Stimulated activated naive B cell treated with anti-CD40 and anti-IgM and Interleukin-4, amounts not matched to agents 10 μg/mL and 1 μg/mL and 100 μg/mL, for 72 hours (primary cell): ENCODE data around the gene EGFL6.
"Not testable (repeated sequence)": the region's sequence is repeated elsewhere in the genome, so short reads cannot be mapped to it uniquely, and the experiment has no call there.

Experiments
- ATAC-seq, 2 donors: fragments of 150-1000 bp; cut with Tn5 transposase; replicated peaks; 2 replicates each; pipeline ENCODE4 v1.10.0; 2021; ENCODE audit warnings: moderate library complexity in 1 of 2
- DNase-seq: peaks from one replicate; pipeline ENCODE4 v3.0.0; 2021
- H3K27ac Mint-ChIP-seq: one replicate; pipeline ENCODE4 v1.8.0; 2022; ENCODE audit warnings: mild to moderate bottlenecking, mixed read lengths
- H3K27me3 Mint-ChIP-seq, 2 donors: one replicate each; pipeline ENCODE4 v1.8.0; 2022; ENCODE audit warnings: mixed read lengths in 2 of 2
- H3K36me3 Mint-ChIP-seq, 2 donors: one replicate each; pipeline ENCODE4 v1.8.0; 2022; ENCODE audit warnings: mixed read lengths in 2 of 2, mild to moderate bottlenecking in 1 of 2
- H3K4me1 Mint-ChIP-seq, 2 donors: one replicate each; pipeline ENCODE4 v1.8.0; 2022; ENCODE audit warnings: mixed read lengths in 2 of 2, mild to moderate bottlenecking in 1 of 2
- H3K4me3 Mint-ChIP-seq, 2 donors: one replicate each; pipeline ENCODE4 v1.8.0; 2022; ENCODE audit warnings: mild to moderate bottlenecking in 2 of 2, mixed read lengths in 2 of 2, moderate library complexity in 1 of 2
- H3K9me3 Mint-ChIP-seq, 2 donors: one replicate each; pipeline ENCODE4 v1.8.0; 2022; ENCODE audit warnings: mixed read lengths in 2 of 2, mild to moderate bottlenecking in 1 of 2

The EGFL6 gene

DNA sequence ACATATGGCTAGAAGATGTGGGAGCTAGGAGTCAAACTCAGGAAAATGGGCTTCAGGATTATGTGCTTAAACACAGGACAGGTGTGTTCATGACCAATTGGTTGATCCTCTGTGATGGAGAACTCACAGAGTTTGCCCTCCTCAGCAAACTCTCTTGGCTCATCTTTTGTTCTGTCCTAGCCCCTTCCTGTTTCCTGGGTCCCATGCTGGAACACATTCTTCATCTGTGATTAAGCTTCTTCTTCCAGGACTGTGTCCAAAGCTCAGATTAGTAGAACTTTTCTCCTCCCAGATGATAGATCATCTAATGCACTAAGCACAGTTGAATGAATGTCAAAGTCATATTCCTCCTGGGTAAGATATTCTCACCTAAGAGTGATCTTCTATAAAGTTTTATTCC is 44.8 kb downstream of the EGFL6 start:
- H3K9me3 Mint-ChIP-seq, result no peaks in the 10 kb centered on the region
- no peak for DNase-seq
- no peak for ATAC-seq
- H3K27ac Mint-ChIP-seq, result no peak overlapping the region
- no peaks in the 10 kb centered on the region for H3K27me3 Mint-ChIP-seq
- H3K4me3 Mint-ChIP-seq, result no peak overlapping the region
- H3K4me1 Mint-ChIP-seq, result no peaks in the 10 kb centered on the region
- H3K36me3 Mint-ChIP-seq, result no peaks in the 10 kb centered on the region

DNA sequence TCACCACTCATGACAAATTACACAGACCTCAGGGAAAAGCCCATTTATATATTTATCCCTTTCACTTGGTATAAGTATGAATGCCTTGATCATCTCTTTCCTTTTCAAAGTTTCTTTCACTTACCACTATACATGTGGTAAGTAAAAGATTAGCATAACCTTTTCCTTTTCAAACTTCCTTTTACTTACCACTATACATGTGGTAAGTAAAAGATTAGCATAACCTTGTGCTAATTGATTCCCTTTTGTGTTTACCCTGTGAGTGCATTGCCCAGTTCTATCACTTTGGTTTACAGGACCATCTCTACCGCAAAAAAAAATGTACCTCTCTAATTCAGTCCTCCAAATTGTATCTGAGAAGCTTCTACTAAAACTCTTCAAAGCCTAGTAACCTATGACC is 50.8 kb downstream of the EGFL6 start:
- ATAC-seq, result peak; percentile 77 to 81
- DNase-seq, result no peak
- Mint-ChIP-seq H3K4me3 (no peak overlapping the region), H3K27me3 (peaks cover 0 to 31% of the 10 kb centered on the region in 2 donors), H3K9me3 (no peaks in the 10 kb centered on the region), H3K4me1 (no peaks in the 10 kb centered on the region), H3K27ac (no peak overlapping the region), H3K36me3 (no peaks in the 10 kb centered on the region)

DNA sequence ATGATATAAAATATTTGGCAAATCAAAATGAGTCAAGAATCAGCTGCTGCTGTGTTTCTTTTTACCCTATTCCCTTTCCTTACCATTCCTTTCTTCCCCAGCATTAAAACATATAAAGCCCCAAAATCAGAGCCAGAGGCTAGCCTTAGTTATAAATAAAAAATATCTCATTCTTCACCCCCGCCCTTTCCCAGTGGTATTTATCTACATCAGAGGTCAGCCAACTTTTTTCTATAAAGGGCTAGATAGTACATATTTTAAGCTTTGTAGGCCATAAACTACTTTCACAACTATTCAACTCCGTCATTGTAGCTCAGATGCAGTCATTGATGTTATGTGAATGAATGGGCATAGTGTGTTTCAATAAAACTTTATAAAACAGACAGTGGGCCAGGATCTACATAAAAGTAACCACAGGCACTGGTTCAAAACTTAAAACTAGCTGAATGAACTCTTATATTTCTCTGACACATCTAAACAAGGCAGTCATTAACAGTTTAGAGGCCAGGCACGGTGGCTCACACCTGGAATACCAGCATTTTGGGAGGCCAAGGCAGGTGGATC is 53.1 kb downstream of the EGFL6 start:
- Mint-ChIP-seq H3K27ac (no peak overlapping the region), H3K36me3 (no peaks in the 10 kb centered on the region)

DNA sequence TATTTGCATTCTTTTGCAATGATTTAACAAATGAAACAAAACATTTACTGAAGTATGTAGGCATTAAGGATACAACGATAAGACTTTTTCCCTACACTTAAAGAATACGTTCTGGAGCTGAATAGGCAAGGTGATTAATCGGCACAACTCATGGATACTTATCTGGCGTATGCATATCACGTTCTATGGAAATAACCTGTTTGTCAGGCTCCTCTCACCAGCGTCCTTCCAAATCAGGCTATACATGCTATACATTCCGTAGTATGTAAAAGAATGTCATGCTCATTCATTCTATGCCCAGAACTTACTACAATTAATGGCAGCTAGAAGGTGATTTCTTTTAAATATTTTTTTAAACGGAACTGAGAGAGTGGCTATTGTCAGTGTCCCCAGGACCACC is 57.9 kb downstream of the EGFL6 start:
- ATAC-seq, result no peak
- Mint-ChIP-seq H3K9me3 (peaks cover 0 to 1% of the 10 kb centered on the region in 2 donors), H3K4me3 (no peak overlapping the region), H3K27me3 (peaks cover 0 to 29% of the 10 kb centered on the region in 2 donors), H3K4me1 (no peaks in the 10 kb centered on the region), H3K27ac (no peak overlapping the region), H3K36me3 (no peaks in the 10 kb centered on the region)
- DNase-seq, result no peak

More for the DNA sequence above, 53.1 kb downstream of the EGFL6 start:
- Mint-ChIP-seq H3K9me3 (no peaks in the 10 kb centered on the region), H3K4me1 (no peaks in the 10 kb centered on the region), H3K27me3 (peaks cover 0 to 34% of the 10 kb centered on the region in 2 donors), H3K4me3 (no peak overlapping the region)
- DNase-seq (no peak), ATAC-seq (no peak)

DNA sequence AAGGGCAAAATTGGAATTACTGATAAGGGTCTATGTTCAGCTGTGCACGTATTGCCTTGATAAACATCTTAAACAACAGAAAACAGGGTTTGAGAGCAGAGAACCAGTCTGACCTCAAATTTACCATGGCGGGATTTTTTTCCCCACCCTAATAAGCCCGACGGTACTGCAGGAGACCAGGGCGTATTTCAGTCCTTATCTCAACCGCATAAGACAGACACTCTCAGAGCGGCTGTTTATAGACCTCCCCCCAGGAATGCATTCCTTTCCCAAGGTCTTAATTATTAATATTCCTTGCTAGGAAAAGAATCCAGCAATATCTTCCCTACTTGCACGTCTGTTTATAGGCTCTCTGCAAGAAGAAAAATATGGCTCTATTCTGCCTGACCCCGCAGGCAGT is 67.8 kb downstream of the EGFL6 start:
- not testable (repeated sequence) for ATAC-seq, H3K4me3 Mint-ChIP-seq, H3K27ac Mint-ChIP-seq, H3K4me1 Mint-ChIP-seq, DNase-seq
- H3K36me3 Mint-ChIP-seq, result peaks cover 5 to 11% of the 10 kb centered on the region in 2 donors
- H3K9me3 Mint-ChIP-seq, result peaks cover 11 to 16% of the 10 kb centered on the region in 2 donors
- H3K27me3 Mint-ChIP-seq, result peaks cover 0 to 43% of the 10 kb centered on the region in 2 donors

DNA sequence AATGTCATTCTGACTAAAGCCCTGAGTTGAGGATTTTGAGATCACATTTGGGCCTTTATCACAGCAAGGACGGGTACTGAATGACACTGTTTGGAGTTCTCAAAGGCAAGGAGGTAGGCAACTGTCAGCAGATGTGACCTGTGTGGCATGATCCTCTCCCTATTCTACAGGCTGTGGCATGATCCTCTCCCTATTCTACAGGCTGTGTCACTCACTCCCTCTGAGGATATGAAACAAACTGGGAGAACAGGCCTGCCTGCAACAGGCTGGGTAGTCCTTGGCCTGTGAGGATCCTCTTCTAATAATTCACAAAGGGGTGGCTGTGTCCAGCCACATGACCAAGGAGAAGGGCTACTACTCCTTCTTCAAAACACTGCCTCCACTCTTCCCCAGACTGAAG is 68.6 kb downstream of the EGFL6 start:
- Mint-ChIP-seq H3K9me3 (peaks cover 11 to 16% of the 10 kb centered on the region in 2 donors), H3K4me1 (no peaks in the 10 kb centered on the region), H3K27me3 (peaks cover 0 to 43% of the 10 kb centered on the region in 2 donors), H3K27ac (no peak overlapping the region), H3K36me3 (peaks cover 5 to 11% of the 10 kb centered on the region in 2 donors), H3K4me3 (no peak overlapping the region)
- ATAC-seq (no peak), DNase-seq (no peak)

DNA sequence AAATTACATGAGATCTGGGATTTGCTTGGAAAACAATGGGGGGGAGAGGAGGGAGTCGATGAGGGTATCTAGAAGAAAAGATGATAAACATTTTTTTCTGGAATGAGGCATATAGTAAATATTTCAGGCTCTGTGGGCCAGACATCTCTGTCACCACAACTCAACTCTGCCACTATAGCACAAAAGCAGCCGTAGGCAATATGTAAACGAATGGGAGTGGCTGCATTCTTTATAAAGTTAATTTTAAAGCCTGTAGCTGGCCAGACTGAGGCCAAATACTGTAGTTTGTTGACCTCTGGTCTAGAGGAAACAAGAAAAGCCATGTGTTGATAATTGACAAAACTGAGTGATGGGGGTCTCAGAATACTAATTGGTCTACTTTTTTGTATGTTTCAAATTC is 69.4 kb downstream of the EGFL6 start:
- DNase-seq, result no peak
- Mint-ChIP-seq H3K4me3 (no peak overlapping the region), H3K4me1 (no peaks in the 10 kb centered on the region), H3K27me3 (peaks cover 0 to 41% of the 10 kb centered on the region in 2 donors), H3K9me3 (peaks cover 11 to 16% of the 10 kb centered on the region in 2 donors), H3K27ac (no peak overlapping the region), H3K36me3 (peaks cover 5 to 11% of the 10 kb centered on the region in 2 donors)
- no peak for ATAC-seq

DNA sequence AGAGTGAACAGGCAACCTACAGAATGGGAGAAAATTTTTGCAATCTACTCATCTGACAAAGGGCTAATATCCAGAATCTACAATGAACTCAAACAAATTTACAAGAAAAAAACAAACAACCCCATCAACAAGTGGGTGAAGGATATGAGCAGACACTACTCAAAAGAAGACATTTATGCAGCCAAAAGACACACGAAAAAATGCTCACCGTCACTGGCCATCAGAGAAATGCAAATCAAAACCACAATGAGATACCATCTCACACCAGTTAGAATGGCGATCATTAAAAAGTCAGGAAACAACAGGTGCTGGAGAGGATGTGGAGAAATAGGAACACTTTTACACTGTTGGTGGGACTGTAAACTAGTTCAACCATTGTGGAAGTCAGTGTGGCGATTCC is 72.3 kb downstream of the EGFL6 start:
- not testable (repeated sequence) for H3K4me1 Mint-ChIP-seq, DNase-seq, H3K27ac Mint-ChIP-seq, ATAC-seq, H3K4me3 Mint-ChIP-seq, H3K36me3 Mint-ChIP-seq, H3K9me3 Mint-ChIP-seq
- H3K27me3 Mint-ChIP-seq, result peaks cover 0 to 36% of the 10 kb centered on the region in 2 donors

DNA sequence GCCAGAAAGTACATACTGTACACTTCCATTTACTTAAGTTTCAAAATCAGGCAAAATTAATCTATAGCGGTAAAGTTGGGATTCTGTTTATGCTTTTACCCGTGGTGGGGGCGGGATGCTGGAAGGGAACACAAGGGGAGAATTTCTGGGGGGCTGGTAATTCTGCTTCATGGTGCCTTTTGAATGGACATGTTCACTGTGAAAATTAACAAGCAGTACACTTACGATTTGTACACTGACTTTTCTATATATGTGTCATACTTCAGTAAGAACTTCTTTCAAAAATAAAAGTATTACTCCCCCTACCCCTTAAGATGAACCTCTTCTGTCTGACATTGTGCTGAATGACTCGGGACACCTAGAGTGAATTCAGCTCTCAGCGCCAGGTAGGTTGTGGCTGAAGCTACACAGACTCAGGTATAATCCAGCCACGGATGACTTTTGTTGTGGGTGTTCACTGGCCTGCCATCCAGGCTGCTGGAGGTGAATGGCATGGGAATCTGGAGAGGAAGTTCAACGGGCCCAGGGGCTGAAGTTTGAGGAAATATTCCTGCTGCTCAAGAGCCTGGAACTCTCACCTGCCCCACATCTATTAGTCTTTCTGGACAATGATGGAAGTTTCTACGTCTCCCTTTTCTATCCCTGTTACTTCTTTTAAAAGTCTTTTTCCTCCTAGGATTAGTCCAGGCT is 76.2 kb downstream of the EGFL6 start:
- Mint-ChIP-seq H3K36me3 (peaks cover 0 to 9% of the 10 kb centered on the region in 2 donors), H3K27me3 (peaks cover 0 to 32% of the 10 kb centered on the region in 2 donors), H3K9me3 (no peaks in the 10 kb centered on the region), H3K27ac (no peak overlapping the region), H3K4me1 (peaks cover 4 to 6% of the 10 kb centered on the region in 2 donors), H3K4me3 (no peak overlapping the region)
- no peak for ATAC-seq
- DNase-seq, result no peak

DNA sequence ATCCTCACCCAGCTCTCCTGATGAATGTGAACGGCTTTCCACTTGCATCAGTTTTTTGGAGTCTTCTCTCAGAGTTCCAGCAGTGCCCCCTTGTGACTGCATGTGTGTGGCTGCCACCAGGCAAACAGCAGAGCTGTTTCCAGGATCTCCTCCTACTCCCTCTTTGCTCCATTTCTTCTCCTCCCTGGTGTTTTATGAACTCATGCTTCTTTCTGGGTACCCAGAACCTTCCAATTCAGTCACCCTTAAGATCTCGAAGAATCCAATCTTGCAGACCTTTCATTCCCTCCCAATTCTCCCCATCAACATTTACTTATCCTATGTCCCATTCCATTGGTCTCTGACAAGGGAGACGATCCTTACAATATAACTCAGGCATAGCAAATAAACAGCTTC is 76.8 kb downstream of the EGFL6 start:
- Mint-ChIP-seq H3K4me3 (no peak overlapping the region), H3K9me3 (no peaks in the 10 kb centered on the region), H3K4me1 (peaks cover 4 to 6% of the 10 kb centered on the region in 2 donors), H3K27me3 (peaks cover 0 to 32% of the 10 kb centered on the region in 2 donors), H3K36me3 (peaks cover 0 to 9% of the 10 kb centered on the region in 2 donors), H3K27ac (no peak overlapping the region)
- ATAC-seq (peak in 1 of 2 donors; percentile 34), DNase-seq (peak; percentile 9)

DNA sequence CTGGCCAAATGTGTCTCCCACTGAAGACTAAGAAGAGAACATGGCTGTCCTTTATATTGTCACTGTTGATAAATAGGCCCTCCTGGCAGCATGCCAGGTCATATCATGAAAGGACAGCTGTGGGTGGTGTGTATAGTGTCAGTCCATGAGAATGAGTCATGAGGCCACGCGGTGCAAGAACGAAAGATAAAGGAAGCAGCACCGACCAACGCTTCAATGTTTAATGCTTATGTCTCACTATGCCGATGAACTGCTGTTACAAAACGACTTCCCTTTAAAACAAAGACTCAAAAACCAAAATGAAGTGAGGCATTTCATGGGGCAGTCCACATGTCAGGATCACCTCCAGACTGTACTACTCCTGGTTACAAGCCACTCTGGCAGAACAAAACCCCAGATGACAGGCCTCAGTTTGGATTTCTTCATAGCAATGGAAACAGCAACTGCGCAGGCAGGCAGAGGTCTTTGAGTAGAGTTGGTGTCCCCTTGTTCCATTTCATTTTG is 78.4 kb downstream of the EGFL6 start:
- Mint-ChIP-seq H3K9me3 (no peaks in the 10 kb centered on the region), H3K4me3 (no peak overlapping the region), H3K27ac (no peak overlapping the region), H3K27me3 (peaks cover 0 to 32% of the 10 kb centered on the region in 2 donors), H3K4me1 (peaks cover 6 to 10% of the 10 kb centered on the region in 2 donors), H3K36me3 (peaks cover 0 to 9% of the 10 kb centered on the region in 2 donors)
- ATAC-seq, result peak; percentile 27 to 51
- no peak for DNase-seq

DNA sequence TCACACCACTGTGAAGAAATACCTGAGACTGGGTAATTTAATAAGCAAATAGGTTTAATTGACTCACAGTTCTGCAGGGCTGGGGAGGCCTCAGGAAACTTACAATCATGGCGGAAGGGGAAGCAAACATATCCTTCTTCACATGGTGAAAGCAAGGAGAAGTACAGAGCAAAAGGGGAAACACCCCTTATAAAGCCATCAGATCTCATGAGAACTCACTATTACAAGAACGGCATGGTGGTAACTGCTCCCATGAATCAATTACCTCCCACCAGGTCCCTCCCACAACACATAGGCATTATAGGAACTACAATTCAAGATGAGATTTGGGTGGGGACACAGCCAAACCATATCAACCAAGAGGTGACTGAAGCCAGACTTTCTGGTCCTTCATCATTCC is 78.9 kb downstream of the EGFL6 start:
- not testable (repeated sequence) for H3K27ac Mint-ChIP-seq, DNase-seq, H3K9me3 Mint-ChIP-seq, ATAC-seq, H3K36me3 Mint-ChIP-seq, H3K4me3 Mint-ChIP-seq
- Mint-ChIP-seq H3K27me3 (peaks cover 0 to 32% of the 10 kb centered on the region in 2 donors), H3K4me1 (peaks cover 6 to 11% of the 10 kb centered on the region in 2 donors)

DNA sequence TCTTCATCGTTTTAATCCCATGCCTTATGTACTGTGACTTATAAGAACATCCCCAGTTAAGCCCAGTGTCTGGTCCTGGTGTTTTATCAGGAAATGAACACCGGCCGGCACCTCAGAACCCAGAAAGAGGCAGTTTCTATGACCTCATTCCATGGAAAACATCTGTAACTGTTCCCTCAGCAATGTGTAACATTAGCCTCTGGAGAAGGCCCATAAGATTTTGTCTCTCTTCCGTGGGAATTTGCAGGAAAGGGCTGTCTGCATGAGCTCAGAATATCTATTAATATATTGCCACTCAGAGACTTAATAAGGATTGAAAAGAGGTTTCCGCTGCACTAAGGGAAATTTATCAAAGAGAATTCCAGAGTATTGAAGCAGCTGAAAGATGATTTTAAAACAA is 80.4 kb downstream of the EGFL6 start:
- DNase-seq (no peak), ATAC-seq (no peak)
- peaks cover 0 to 9% of the 10 kb centered on the region in 2 donors for H3K36me3 Mint-ChIP-seq
- peaks cover 0 to 32% of the 10 kb centered on the region in 2 donors for H3K27me3 Mint-ChIP-seq
- H3K4me1 Mint-ChIP-seq, result peaks cover 6 to 13% of the 10 kb centered on the region in 2 donors
- H3K9me3 Mint-ChIP-seq, result no peaks in the 10 kb centered on the region
- H3K27ac Mint-ChIP-seq, result no peak overlapping the region
- no peak overlapping the region for H3K4me3 Mint-ChIP-seq

DNA sequence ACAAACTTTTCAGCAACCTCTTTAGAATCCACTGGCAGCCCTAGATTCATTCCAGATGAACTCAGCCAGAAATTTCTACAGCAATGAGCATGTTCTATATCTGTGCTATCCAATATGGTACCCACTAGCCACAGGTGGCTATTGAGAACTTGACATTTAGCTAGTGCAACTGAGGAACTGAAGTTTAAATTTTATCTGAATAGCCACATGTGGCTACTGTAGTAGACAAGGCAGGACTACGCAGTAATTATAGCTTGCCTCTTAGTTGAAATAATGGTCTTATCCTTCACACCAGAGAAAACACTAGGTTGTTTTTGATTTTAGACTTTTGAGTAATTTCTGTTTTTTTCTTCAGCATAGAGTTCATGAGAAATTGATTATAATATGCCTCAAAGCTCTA is 80.9 kb downstream of the EGFL6 start:
- Mint-ChIP-seq H3K27me3 (peaks cover 0 to 30% of the 10 kb centered on the region in 2 donors), H3K4me3 (no peak overlapping the region), H3K9me3 (no peaks in the 10 kb centered on the region), H3K4me1 (peaks cover 6 to 16% of the 10 kb centered on the region in 2 donors), H3K27ac (no peak overlapping the region), H3K36me3 (peaks cover 0 to 13% of the 10 kb centered on the region in 2 donors)
- no peak for ATAC-seq
- DNase-seq, result no peak

DNA sequence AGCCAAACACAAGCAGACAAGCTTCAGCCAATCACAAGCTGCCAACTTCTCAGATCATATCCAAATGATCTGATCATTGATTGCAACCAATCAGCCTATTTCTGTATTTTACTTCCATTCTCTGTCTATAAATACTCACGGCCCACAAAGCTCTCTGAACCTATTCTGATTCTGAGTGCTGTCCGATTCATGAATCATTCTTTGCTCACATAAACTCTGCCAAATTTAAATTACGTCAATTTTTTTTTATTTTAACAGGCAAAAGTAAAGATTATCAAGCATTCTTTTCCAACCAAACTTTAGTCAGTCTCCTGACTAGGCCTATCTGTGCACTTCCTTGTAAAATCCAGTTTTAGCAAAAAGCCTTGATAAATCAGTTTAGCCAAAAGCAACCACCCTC is 81.7 kb downstream of the EGFL6 start:
- no peak overlapping the region for H3K27ac Mint-ChIP-seq

More for the DNA sequence above, 81.7 kb downstream of the EGFL6 start:
- ATAC-seq (no peak), DNase-seq (no peak)
- Mint-ChIP-seq H3K36me3 (peaks cover 0 to 14% of the 10 kb centered on the region in 2 donors), H3K27me3 (peaks cover 0 to 21% of the 10 kb centered on the region in 2 donors), H3K4me1 (peaks cover 2 to 15% of the 10 kb centered on the region in 2 donors), H3K4me3 (peak overlapping the region in 1 of 2 donors; percentile 32), H3K9me3 (no peaks in the 10 kb centered on the region)
